Activated CD4-positive, alpha-beta memory T cell treated with anti-CD3 and anti-CD28 coated beads for 36 hours (primary cell): Measurements from ENCODE around the gene DPY19L2. TPM values are rescaled to one million over a fixed set of nuclear protein-coding genes. Genes with fewer than 3 reads are reported as not detected.
"Not testable (repeated sequence)": the region's sequence is repeated elsewhere in the genome, so short reads cannot be mapped to it uniquely, and the experiment has no call there.

Experiments
- CTCF ChIA-PET: fragments of 350-600 bp; sonication (Branson Sonifier 250); formaldehyde crosslinking; loops from one replicate; lab custom pipeline; 2021; ENCODE audit warnings: antibody characterized with exemption, inconsistent platforms; lab: Charles Lee
- POLR2A ChIA-PET: fragments of 350-600 bp; sonication (Branson Sonifier 250); formaldehyde crosslinking; loops from one replicate; lab custom pipeline; 2021; ENCODE audit warnings: antibody characterized with exemption; lab: Charles Lee
- DNase-seq: peaks from one replicate; pipeline ENCODE4 v3.0.0-alpha.2; 2020
- H3K27ac Mint-ChIP-seq: one replicate; pipeline ENCODE4 v1.8.0; 2021; ENCODE audit warnings: mixed read lengths
- H3K27me3 Mint-ChIP-seq: one replicate; pipeline ENCODE4 v1.8.0; 2021; ENCODE audit warnings: mixed read lengths
- H3K36me3 Mint-ChIP-seq: one replicate; pipeline ENCODE4 v1.8.0; 2021; ENCODE audit warnings: mixed read lengths
- H3K4me1 Mint-ChIP-seq: one replicate; pipeline ENCODE4 v1.8.0; 2021; ENCODE audit warnings: low read depth, mixed read lengths
- H3K4me3 Mint-ChIP-seq: one replicate; pipeline ENCODE4 v1.8.0; 2021; ENCODE audit warnings: mild to moderate bottlenecking, mixed read lengths
- H3K9me3 Mint-ChIP-seq: one replicate; pipeline ENCODE4 v1.8.0; 2021; ENCODE audit warnings: mixed read lengths
- intact Hi-C: fragments of 100-400 bp; cut with micrococcal nuclease; formaldehyde crosslinking; loops from one replicate; pipeline ENCODE4 v1.15.1; 2023
- total RNA-seq, 2 experiments: library from RNA; stranded (reverse); gene quantifications; one replicate each; pipeline ENCODE4 v1.2.3, GENCODE V29; 2021

The DPY19L2 gene
- total RNA-seq, 2 experiments from 2014 or later = 0.34 to 0.67 TPM

GRCh38 chr12:63558445-63558844, 109.8 kb downstream of the DPY19L2 start:
- H3K27me3 Mint-ChIP-seq, H3K9me3 Mint-ChIP-seq, H3K4me3 Mint-ChIP-seq, DNase-seq, H3K27ac Mint-ChIP-seq, intact Hi-C loops, H3K4me1 Mint-ChIP-seq, CTCF ChIA-PET, POLR2A ChIA-PET, H3K36me3 Mint-ChIP-seq: not testable (repeated sequence)

- H3K27me3 Mint-ChIP-seq, H3K4me3 Mint-ChIP-seq, POLR2A ChIA-PET, CTCF ChIA-PET, H3K9me3 Mint-ChIP-seq, H3K27ac Mint-ChIP-seq, intact Hi-C loops, DNase-seq, H3K4me1 Mint-ChIP-seq, H3K36me3 Mint-ChIP-seq: not testable (repeated sequence)
Measured at GRCh38 chr12:63551397-63551796, 116.9 kb downstream of the DPY19L2 start.

- CTCF ChIA-PET, POLR2A ChIA-PET, H3K4me3 Mint-ChIP-seq, H3K4me1 Mint-ChIP-seq, H3K27ac Mint-ChIP-seq, DNase-seq, intact Hi-C loops, H3K36me3 Mint-ChIP-seq, H3K27me3 Mint-ChIP-seq, H3K9me3 Mint-ChIP-seq: not testable (repeated sequence)
Measured at GRCh38 chr12:63549034-63549433, 119.3 kb downstream of the DPY19L2 start.

- CTCF ChIA-PET, H3K27me3 Mint-ChIP-seq, intact Hi-C loops: not testable (repeated sequence)
Measured at GRCh38 chr12:63545298-63545916, 122.9 kb downstream of the DPY19L2 start.

GRCh38 chr12:63538656-63539055, 129.6 kb downstream of the DPY19L2 start:
- H3K4me3 Mint-ChIP-seq, H3K4me1 Mint-ChIP-seq, H3K27me3 Mint-ChIP-seq, H3K36me3 Mint-ChIP-seq, intact Hi-C loops, CTCF ChIA-PET, POLR2A ChIA-PET, H3K9me3 Mint-ChIP-seq, DNase-seq, H3K27ac Mint-ChIP-seq: not testable (repeated sequence)

More at GRCh38 chr12:63545298-63545916, 122.9 kb downstream of the DPY19L2 start:
- POLR2A ChIA-PET, H3K27ac Mint-ChIP-seq, H3K4me3 Mint-ChIP-seq, H3K36me3 Mint-ChIP-seq, H3K4me1 Mint-ChIP-seq, DNase-seq, H3K9me3 Mint-ChIP-seq: not testable (repeated sequence)

- H3K4me3 Mint-ChIP-seq, intact Hi-C loops, H3K4me1 Mint-ChIP-seq, POLR2A ChIA-PET, H3K27ac Mint-ChIP-seq, H3K9me3 Mint-ChIP-seq, DNase-seq, CTCF ChIA-PET, H3K36me3 Mint-ChIP-seq, H3K27me3 Mint-ChIP-seq: not testable (repeated sequence)
Measured at GRCh38 chr12:63537838-63538237, 130.5 kb downstream of the DPY19L2 start.

- H3K27ac Mint-ChIP-seq, POLR2A ChIA-PET, H3K27me3 Mint-ChIP-seq, DNase-seq, intact Hi-C loops, H3K9me3 Mint-ChIP-seq, H3K36me3 Mint-ChIP-seq, H3K4me1 Mint-ChIP-seq, H3K4me3 Mint-ChIP-seq: not testable (repeated sequence)
- CTCF ChIA-PET = interaction anchor here (0.8 kb wide), 1 partner anchor 30 kb away, joined by 3 read pairs; no protein-coding TSS in a partner anchor
Measured at GRCh38 chr12:63529641-63530040, 138.7 kb downstream of the DPY19L2 start.

- no peak for DNase-seq
- H3K27me3 Mint-ChIP-seq = no peaks in the 10 kb centered on the region
- H3K4me1 Mint-ChIP-seq = no peaks in the 10 kb centered on the region
- H3K4me3 Mint-ChIP-seq = no peak overlapping the region
- no peak overlapping the region for H3K27ac Mint-ChIP-seq
- intact Hi-C loops = no loop called here
- POLR2A ChIA-PET = no interaction called here
- no peaks in the 10 kb centered on the region for H3K36me3 Mint-ChIP-seq
- peaks cover 4% of the 10 kb centered on the region for H3K9me3 Mint-ChIP-seq
- CTCF ChIA-PET = no interaction called here
Measured at GRCh38 chr12:63525831-63526230, 142.5 kb downstream of the DPY19L2 start.

GRCh38 chr12:63521706-63522105, 146.6 kb downstream of the DPY19L2 start:
- H3K27me3 Mint-ChIP-seq = no peaks in the 10 kb centered on the region
- DNase-seq = no peak
- no peak overlapping the region for H3K4me3 Mint-ChIP-seq
- H3K4me1 Mint-ChIP-seq = no peaks in the 10 kb centered on the region
- H3K9me3 Mint-ChIP-seq = no peaks in the 10 kb centered on the region
- H3K36me3 Mint-ChIP-seq = no peaks in the 10 kb centered on the region
- CTCF ChIA-PET = no interaction called here
- intact Hi-C loops = no loop called here
- POLR2A ChIA-PET = no interaction called here
- H3K27ac Mint-ChIP-seq = no peak overlapping the region

Other genes with a start within 250 kb of the DPY19L2 start
- gene RXYLT1, start 111.4 kb upstream of the DPY19L2 start, total RNA-seq = 10 to 100 TPM; 14.0 to 14.3 TPM
- gene SRGAP1, start 176.2 kb upstream of the DPY19L2 start, total RNA-seq = under 1 TPM; 0.10 to 0.12 TPM